Liver (tissue), 9 donors: ENCODE data around the gene XYLT1. TPM values are rescaled to one million over a fixed set of nuclear protein-coding genes. Genes with fewer than 3 reads are reported as not detected.

Source experiments
- DNase-seq: peaks from one replicate; pipeline ENCODE4 v3.0.0-alpha.2; 2017; ENCODE audit warnings: low spot score
- H3K27ac ChIP-seq, 2 donors: one replicate each; pipeline ENCODE4 v1.7.0; 2013; ENCODE audit warnings: inconsistent platforms in 2 of 2, low read length in 2 of 2, control low read depth in 1 of 2, low read depth in 1 of 2, mild to moderate bottlenecking in 1 of 2
- H3K27me3 ChIP-seq, 4 donors: one replicate each; pipeline versions ENCODE4 v1.6.1 to v1.7.0; 2013; ENCODE audit warnings: low read length in 3 of 4, inconsistent platforms in 1 of 4, mild to moderate bottlenecking in 1 of 4, moderate library complexity in 1 of 4; ENCODE audit not compliant: control insufficient read depth in 4 of 4, insufficient read depth in 4 of 4
- H3K36me3 ChIP-seq, 4 donors: one replicate each; pipeline versions ENCODE4 v1.6.1 to v1.7.0; 2013; ENCODE audit warnings: low read length in 3 of 4, mild to moderate bottlenecking in 3 of 4, low read depth in 1 of 4, moderate library complexity in 1 of 4; ENCODE audit not compliant: control insufficient read depth in 4 of 4, insufficient read depth in 3 of 4
- H3K4me1 ChIP-seq, 4 donors: one replicate each; pipeline versions ENCODE4 v1.6.1 to v1.7.0; 2013; ENCODE audit warnings: low read length in 3 of 4, mild to moderate bottlenecking in 3 of 4, moderate library complexity in 1 of 4; ENCODE audit not compliant: control insufficient read depth in 4 of 4, insufficient read depth in 4 of 4
- H3K4me3 ChIP-seq, 3 donors: one replicate each; pipeline versions ENCODE4 v1.6.1 to v1.7.0; 2013; ENCODE audit warnings: low read length in 3 of 3, control low read depth in 1 of 3, low read depth in 1 of 3, mild to moderate bottlenecking in 1 of 3
- H3K9ac ChIP-seq, 2 donors: one replicate each; pipeline ENCODE4 v1.7.0; 2013; ENCODE audit warnings: low read length in 2 of 2, mild to moderate bottlenecking in 2 of 2, moderate library complexity in 2 of 2, control low read depth in 1 of 2, low read depth in 1 of 2
- H3K9me3 ChIP-seq, 4 donors: one replicate each; pipeline versions ENCODE4 v1.6.1 to v1.7.0; 2013; ENCODE audit warnings: low read length in 3 of 4; ENCODE audit not compliant: control insufficient read depth in 4 of 4
- ATF3 ChIP-seq: IDR thresholded peaks from 2 replicates; pipeline ENCODE4 v1.6.1; 2016; ENCODE audit warnings: antibody characterized with exemption
- CTCF ChIP-seq: fragments of 150-350 bp; IDR thresholded peaks from 2 replicates; pipeline ENCODE4 v1.5.1; 2017; ENCODE audit warnings: improper control_type of control experiment, low read depth, low read length; ENCODE audit not compliant: missing input control
- EGR1 ChIP-seq, 2 donors: IDR thresholded peaks; 2 replicates each; pipeline ENCODE4 v1.6.1; 2016 to 2018; ENCODE audit warnings: antibody characterized with exemption in 2 of 2, low read depth in 2 of 2
- FOXA1 ChIP-seq: IDR thresholded peaks from 2 replicates; pipeline ENCODE4 v1.6.1; 2016; ENCODE audit warnings: antibody characterized with exemption
- GABPA ChIP-seq, 2 donors: IDR thresholded peaks in 1 of 2; conservative IDR thresholded peaks in 1 of 2; 2 replicates each; pipeline ENCODE4 v1.6.1; 2016; ENCODE audit warnings: antibody characterized with exemption in 2 of 2, mild to moderate bottlenecking in 1 of 2, moderate library complexity in 1 of 2
- HNF4A ChIP-seq, 2 donors: conservative IDR thresholded peaks; 2 replicates each; pipeline ENCODE4 v1.6.1; 2016; ENCODE audit warnings: antibody characterized with exemption in 2 of 2, mild to moderate bottlenecking in 2 of 2
- HNF4G ChIP-seq: IDR thresholded peaks from 2 replicates; pipeline ENCODE4 v1.6.1; 2016; ENCODE audit warnings: antibody characterized with exemption
- JUND ChIP-seq, 2 donors: IDR thresholded peaks; 2 replicates each; pipeline ENCODE4 v1.6.1; 2016; ENCODE audit warnings: antibody characterized with exemption in 2 of 2
- MAX ChIP-seq: IDR thresholded peaks from 2 replicates; pipeline ENCODE4 v1.6.1; 2016; ENCODE audit warnings: antibody characterized with exemption
- NR2F2 ChIP-seq: IDR thresholded peaks from 2 replicates; pipeline ENCODE4 v1.6.1; 2016; ENCODE audit warnings: antibody characterized with exemption
- RAD21 ChIP-seq, 2 donors: IDR thresholded peaks; 2 replicates each; pipeline ENCODE4 v1.6.1; 2016; ENCODE audit warnings: antibody characterized with exemption in 2 of 2, mild to moderate bottlenecking in 2 of 2
- REST ChIP-seq: IDR thresholded peaks from 2 replicates; pipeline ENCODE4 v1.6.1; 2016; ENCODE audit warnings: antibody characterized with exemption, mild to moderate bottlenecking
- RXRA ChIP-seq, 2 donors: IDR thresholded peaks; 2 replicates each; pipeline ENCODE4 v1.6.1; 2017 to 2018; ENCODE audit warnings: antibody characterized with exemption in 2 of 2, mild to moderate bottlenecking in 1 of 2
- SP1 ChIP-seq: IDR thresholded peaks from 2 replicates; pipeline ENCODE4 v1.6.1; 2018; ENCODE audit warnings: antibody characterized with exemption, mild to moderate bottlenecking
- TAF1 ChIP-seq: conservative IDR thresholded peaks from 2 replicates; pipeline ENCODE4 v1.6.1; 2016; ENCODE audit warnings: antibody characterized with exemption, mild to moderate bottlenecking
- YY1 ChIP-seq: IDR thresholded peaks from 2 replicates; pipeline ENCODE4 v1.6.1; 2016; ENCODE audit warnings: antibody characterized with exemption, mild to moderate bottlenecking
- WGBS: extraction: QIAGEN DNeasy Blood & Tissue Kit; methylation state at CpG from one replicate; pipeline ENCODE4 v1.1.7; 2013; 5-methylcytosine and 5-hydroxymethylcytosine counted together
- polyA plus RNA-seq, 2 donors: library from polyadenylated mRNA; stranded (reverse) in 1 of 2; unstranded in 1 of 2; fragments of 200-250 nt in 1 of 2; fragments of >200 nt in 1 of 2; fragmentation: Nextera tagmentation in 1 of 2; extraction: Ambion mirVana in 1 of 2; gene quantifications; one replicate each; pipeline versions ENCODE4 v1.2.1 to v1.2.3, GENCODE V29; 2013 to 2015
- total RNA-seq, 2 donors: library from RNA; depleted of rRNA; stranded (reverse); fragments of >200 nt; gene quantifications; one replicate each; pipeline ENCODE4 v1.2.3, GENCODE V29; 2014
- TF ChIP-seq, protein P1 (sequence below): IDR thresholded peaks from 2 replicates; pipeline ENCODE4 v1.6.1; 2016; ENCODE audit warnings: antibody characterized with exemption
- donor health status: healthy.
- donor health status: healthy.
- donor health status: healthy.
- donor health status: healthy.
- donor health status: healthy.

XYLT1 gene
- total and polyA plus RNA-seq, 4 donors = 0.25 to 2.3 (median 0.53) TPM

DNA sequence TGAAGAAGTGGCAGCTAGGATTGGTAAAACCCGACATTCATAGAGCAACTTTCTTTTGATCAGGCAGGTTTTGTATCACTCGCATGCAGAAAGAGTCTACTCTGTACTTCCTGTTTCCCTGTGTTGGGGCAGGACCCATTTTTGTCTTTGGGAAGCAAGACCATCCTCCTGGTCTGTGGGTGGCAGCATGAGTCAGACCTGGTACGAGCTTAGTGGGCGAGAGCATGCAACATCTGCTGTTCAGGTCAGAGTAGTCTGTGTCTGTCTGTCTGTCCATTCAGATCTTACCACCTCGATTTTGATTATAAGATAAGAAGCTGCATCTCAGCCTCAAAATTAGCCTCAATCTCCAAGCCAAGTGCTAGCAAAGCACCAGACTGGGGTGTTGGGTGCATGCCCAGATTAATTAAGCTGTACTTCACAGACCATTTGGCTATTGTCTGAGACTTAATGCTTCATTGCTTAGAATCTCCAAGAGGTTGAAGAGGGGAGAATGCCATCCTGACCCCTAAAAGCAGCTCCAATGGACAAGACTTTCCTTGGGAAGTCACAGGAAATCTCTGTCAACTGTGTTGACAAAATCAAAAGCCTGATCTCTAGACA lies 110.9 kb downstream of the XYLT1 start:
- H3K4me3 ChIP-seq = no peak overlapping the region
- H3K9ac ChIP-seq = no peak overlapping the region
- H3K27ac ChIP-seq = no peak overlapping the region
- H3K36me3 ChIP-seq = no peaks in the 10 kb centered on the region
- peaks cover 0 to 2% (median 0%) of the 10 kb centered on the region in 4 donors for H3K27me3 ChIP-seq
- H3K9me3 ChIP-seq = no peaks in the 10 kb centered on the region
- DNase-seq = no peak
- TF ChIP-seq FOXA1 = no peak
- TF ChIP-seq CTCF = no peak
- TF ChIP-seq HNF4G = no peak
- no peak for TF ChIP-seq MAX
- no peak for TF ChIP-seq RXRA (IDR thresholded peaks at IDR 0.05)
- TF ChIP-seq TAF1 = no peak
- no peak for TF ChIP-seq YY1
- no peak for TF ChIP-seq JUND (IDR thresholded peaks at IDR 0.05)
- no peak for TF ChIP-seq HNF4A (conservative IDR thresholded peaks at IDR 0.05)
- TF ChIP-seq NR2F2 = no peak
- TF ChIP-seq, protein P1, sequence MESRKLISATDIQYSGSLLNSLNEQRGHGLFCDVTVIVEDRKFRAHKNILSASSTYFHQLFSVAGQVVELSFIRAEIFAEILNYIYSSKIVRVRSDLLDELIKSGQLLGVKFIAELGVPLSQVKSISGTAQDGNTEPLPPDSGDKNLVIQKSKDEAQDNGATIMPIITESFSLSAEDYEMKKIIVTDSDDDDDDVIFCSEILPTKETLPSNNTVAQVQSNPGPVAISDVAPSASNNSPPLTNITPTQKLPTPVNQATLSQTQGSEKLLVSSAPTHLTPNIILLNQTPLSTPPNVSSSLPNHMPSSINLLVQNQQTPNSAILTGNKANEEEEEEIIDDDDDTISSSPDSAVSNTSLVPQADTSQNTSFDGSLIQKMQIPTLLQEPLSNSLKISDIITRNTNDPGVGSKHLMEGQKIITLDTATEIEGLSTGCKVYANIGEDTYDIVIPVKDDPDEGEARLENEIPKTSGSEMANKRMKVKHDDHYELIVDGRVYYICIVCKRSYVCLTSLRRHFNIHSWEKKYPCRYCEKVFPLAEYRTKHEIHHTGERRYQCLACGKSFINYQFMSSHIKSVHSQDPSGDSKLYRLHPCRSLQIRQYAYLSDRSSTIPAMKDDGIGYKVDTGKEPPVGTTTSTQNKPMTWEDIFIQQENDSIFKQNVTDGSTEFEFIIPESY = no peak
- TF ChIP-seq RAD21 (IDR thresholded peaks at IDR 0.05) = no peak
- TF ChIP-seq EGR1 (IDR thresholded peaks at IDR 0.05; ENCODE audit: low read depth in 2 of 2) = no peak
- no peak for TF ChIP-seq ATF3
- no peak for TF ChIP-seq REST
- no peak for TF ChIP-seq GABPA (IDR thresholded peaks at IDR 0.05 in 1 of 2, conservative IDR thresholded peaks at IDR 0.05 in 1 of 2)
- TF ChIP-seq SP1 = no peak
- no peaks in the 10 kb centered on the region for H3K4me1 ChIP-seq
- 69% methylated on average over 5 of the region's 5 CpGs for WGBS
